Mucosa of stomach (tissue), 1 donor: Measurements from ENCODE around the gene FBXL16.
A peak's percentile ranks its signal among the peaks of the same experiment; 100 is the strongest.
"Not testable (repeated sequence)": the region's sequence is repeated elsewhere in the genome, so short reads cannot be mapped to it uniquely, and the experiment has no call there.

ENCODE experiments used
- H3K27me3 ChIP-seq: one replicate; pipeline ENCODE4 v1.7.0; 2013; ENCODE audit warnings: mild to moderate bottlenecking, low read length; ENCODE audit not compliant: control insufficient read depth, insufficient read depth
- H3K36me3 ChIP-seq: one replicate; pipeline ENCODE4 v1.7.0; 2013; ENCODE audit warnings: low read length; ENCODE audit not compliant: control insufficient read depth, insufficient read depth
- H3K4me1 ChIP-seq: one replicate; pipeline ENCODE4 v1.7.0; 2013; ENCODE audit warnings: mild to moderate bottlenecking, low read length; ENCODE audit not compliant: control insufficient read depth, insufficient read depth
- H3K4me3 ChIP-seq: one replicate; pipeline ENCODE4 v1.7.0; 2013; ENCODE audit warnings: low read length
- H3K9ac ChIP-seq: one replicate; pipeline ENCODE4 v1.7.0; 2013; ENCODE audit warnings: mild to moderate bottlenecking, low read length, moderate library complexity
- H3K9me3 ChIP-seq: one replicate; pipeline ENCODE4 v1.7.0; 2013; ENCODE audit warnings: mild to moderate bottlenecking, low read length, moderate library complexity; ENCODE audit not compliant: control insufficient read depth
- donor health status: Pancreatic carcinoma.

Gene FBXL16

DNA sequence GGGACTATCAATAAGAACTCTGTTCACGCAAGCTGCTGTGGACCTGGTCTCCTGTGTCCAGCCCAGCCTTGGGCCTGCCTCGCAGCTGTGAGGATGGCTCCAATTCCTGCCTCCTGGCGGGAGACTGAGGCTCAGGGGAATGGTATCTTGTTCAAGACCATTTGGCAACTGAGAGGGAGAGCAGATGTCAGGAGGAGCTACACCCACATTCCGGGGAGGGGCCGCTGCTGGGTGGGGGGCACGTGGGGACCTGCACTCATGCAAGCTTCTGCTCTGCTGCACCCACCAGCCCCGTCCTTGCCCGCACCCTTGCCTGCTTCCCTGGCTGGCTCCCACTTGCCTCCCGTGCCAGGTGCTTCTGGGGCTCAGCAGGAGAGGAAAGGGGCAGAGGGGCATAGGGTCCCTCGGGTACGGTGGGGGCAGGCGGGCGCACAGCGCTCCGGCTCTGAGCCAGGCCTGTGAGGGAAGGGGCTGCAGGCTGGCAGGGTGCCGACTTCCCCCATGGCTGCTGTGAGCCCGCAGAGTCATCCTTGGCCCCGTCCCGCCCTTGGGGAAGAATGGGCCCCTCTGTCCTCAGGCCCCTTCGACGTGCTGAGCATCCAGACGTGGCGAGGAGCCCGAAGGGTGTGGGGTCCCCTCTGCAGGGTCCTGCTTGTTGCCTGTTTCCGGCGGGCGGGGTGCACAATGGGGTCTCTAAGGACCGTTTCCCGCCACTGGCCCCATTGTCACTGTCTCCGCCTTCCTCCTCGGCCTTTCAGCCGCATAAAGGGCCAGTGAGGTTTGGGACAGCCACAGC lies 12.0 kb upstream of the FBXL16 start:
- Histone ChIP-seq H3K36me3 (no peaks in the 10 kb centered on the region), H3K27me3 (peaks cover 24% of the 10 kb centered on the region), H3K9me3 (no peaks in the 10 kb centered on the region), H3K4me3 (no peak overlapping the region), H3K9ac (no peak overlapping the region), H3K4me1 (peaks cover 44% of the 10 kb centered on the region)

GRCh38 chr16:716768-717325 lies 11.2 kb upstream of the FBXL16 start:
- Histone ChIP-seq H3K9me3 (no peaks in the 10 kb centered on the region), H3K4me3 (no peak overlapping the region), H3K9ac (no peak overlapping the region), H3K27me3 (peaks cover 24% of the 10 kb centered on the region), H3K4me1 (peaks cover 42% of the 10 kb centered on the region), H3K36me3 (no peaks in the 10 kb centered on the region)

DNA sequence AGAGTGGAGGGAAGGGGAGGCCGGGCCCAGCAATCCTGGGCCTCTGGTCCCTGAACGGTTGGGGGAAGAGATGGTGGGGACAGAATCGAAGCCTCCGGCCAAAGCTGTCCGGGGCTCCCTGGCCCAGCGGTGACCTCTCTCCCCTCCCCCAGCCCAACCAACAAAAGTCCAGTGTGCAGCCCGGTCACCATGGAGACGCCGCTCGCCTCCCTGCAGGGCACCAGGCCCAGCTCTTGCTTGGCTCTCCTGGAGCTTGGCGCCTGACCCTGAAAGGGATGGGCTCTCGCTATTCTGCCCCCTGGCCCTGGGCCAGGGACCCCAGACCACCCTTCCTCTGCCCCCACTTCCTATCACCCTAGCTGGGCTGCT lies 10.6 kb upstream of the FBXL16 start:
- Histone ChIP-seq H3K9ac (peak overlapping the region; percentile 3), H3K36me3 (no peaks in the 10 kb centered on the region), H3K4me1 (peaks cover 37% of the 10 kb centered on the region), H3K4me3 (no peak overlapping the region), H3K27me3 (peaks cover 29% of the 10 kb centered on the region), H3K9me3 (no peaks in the 10 kb centered on the region)

GRCh38 chr16:715477-716199 lies 10.0 kb upstream of the FBXL16 start:
- peaks cover 34% of the 10 kb centered on the region for H3K27me3 ChIP-seq
- no peaks in the 10 kb centered on the region for H3K9me3 ChIP-seq
- peak overlapping the region; percentile 3 for H3K9ac ChIP-seq
- H3K4me3 ChIP-seq, result no peak overlapping the region
- peaks cover 37% of the 10 kb centered on the region for H3K4me1 ChIP-seq
- no peaks in the 10 kb centered on the region for H3K36me3 ChIP-seq

DNA sequence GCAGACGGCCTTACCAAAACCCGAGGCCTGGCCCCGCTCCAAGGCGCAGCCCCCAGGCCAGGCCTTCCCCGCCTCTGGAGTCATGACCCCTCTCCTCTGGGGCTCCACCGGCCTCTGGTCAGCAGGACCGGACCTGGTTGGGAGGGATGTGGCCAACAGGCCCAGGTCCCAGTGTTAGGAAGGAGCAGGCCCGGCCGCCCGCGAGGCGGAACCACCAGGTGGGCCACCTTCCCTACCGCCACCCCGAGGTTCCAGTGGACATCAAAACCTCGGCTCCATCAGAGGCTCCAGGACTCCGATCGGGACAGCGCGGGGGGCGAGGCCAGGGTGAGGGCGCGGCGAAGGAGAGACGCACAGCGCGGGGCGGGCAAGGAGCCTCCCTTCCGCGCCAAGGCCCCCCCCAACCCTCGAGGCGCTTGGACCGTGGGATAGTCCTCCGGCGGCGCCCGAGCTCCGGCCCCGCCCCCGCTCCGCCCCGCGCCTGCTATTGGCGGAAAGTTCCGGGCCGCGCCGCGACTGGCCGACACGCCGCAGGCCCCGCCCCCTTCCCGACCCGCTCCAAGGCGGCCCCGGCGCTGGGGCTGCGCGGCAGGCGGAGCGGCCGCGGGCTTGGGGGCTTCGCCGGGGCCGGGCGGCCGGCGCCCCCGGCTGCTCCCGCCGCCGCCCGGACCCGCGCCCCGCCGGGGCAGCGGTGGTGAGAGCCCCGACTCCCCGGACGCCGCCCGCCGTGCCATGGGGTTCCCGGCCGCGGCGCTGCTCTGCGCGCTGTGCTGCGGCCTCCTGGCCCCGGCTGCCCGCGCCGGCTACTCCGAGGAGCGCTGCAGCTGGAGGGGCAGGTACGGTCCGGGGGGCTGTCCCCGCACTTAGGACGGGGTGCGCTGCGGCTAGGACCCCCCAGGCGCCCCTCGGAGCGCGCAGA lies 9.2 kb upstream of the FBXL16 start, which contains the start of gene METRN:
Gene METRN (plus strand): TSS at position 561 of the 919 bp plus-strand sequence. CDS start 172 bp downstream, at position 733.
- no peak within 1 kb of the TSS for H3K4me3 ChIP-seq
- H3K27me3 ChIP-seq, result peaks cover 42% of the 10 kb centered on the region
- peaks cover 31% of the 10 kb centered on the region for H3K4me1 ChIP-seq
- H3K9me3 ChIP-seq, result no peaks in the 10 kb centered on the region
- H3K36me3 ChIP-seq, result no peaks in the 10 kb centered on the region
- peak within 1 kb of the TSS; percentile 3 for H3K9ac ChIP-seq

GRCh38 chr16:714079-714478 lies 8.5 kb upstream of the FBXL16 start:
- H3K9ac ChIP-seq, result no peak overlapping the region
- H3K9me3 ChIP-seq, result no peaks in the 10 kb centered on the region
- no peaks in the 10 kb centered on the region for H3K36me3 ChIP-seq
- peaks cover 50% of the 10 kb centered on the region for H3K27me3 ChIP-seq
- peaks cover 24% of the 10 kb centered on the region for H3K4me1 ChIP-seq
- no peak overlapping the region for H3K4me3 ChIP-seq

- H3K9me3 ChIP-seq, H3K36me3 ChIP-seq, H3K9ac ChIP-seq, H3K4me3 ChIP-seq: not testable (repeated sequence)
- Histone ChIP-seq H3K4me1 (peaks cover 16% of the 10 kb centered on the region), H3K27me3 (peaks cover 63% of the 10 kb centered on the region)
These were observed 7.2 kb upstream of the FBXL16 start for GRCh38 chr16:712740-713250.

DNA sequence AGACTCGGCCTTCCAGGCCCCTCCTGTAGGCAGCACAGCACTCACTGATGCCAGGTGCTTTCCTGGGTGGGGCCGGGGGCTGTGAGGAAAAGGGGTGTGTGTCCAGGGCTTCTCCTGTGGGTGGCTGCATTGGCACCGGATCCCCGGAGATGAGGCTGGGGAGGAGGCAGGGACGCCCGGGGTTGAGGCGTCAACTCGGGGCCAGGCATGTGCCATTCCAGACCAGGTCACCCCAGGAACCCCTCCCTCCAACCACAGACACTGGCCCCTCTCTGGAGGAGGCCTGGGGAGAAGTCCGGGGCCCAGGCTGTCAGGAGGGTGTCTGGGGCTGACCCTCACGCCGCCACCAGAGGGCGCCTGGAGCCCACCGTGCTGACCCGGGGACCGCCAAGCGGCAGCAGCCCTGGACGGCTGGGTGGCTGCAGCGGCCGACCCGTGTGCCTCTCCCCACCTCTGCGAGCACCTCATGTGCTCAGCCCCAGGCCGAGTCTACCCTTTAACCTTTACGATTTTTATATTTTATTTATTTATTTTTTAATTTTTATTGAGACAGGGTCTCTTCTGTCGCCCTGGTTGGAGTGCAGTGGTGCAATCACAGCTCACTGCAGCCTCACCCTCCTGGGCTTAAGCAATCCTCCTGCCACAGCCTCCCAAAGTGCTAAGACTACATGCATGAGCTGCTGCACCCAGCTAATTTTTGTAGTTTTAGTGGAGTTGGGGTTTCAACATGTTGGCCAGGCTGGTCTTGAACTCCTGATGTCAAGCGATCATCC lies 6.1 kb upstream of the FBXL16 start:
- H3K36me3 ChIP-seq, result no peaks in the 10 kb centered on the region
- H3K9me3 ChIP-seq, result no peaks in the 10 kb centered on the region
- peaks cover 69% of the 10 kb centered on the region for H3K27me3 ChIP-seq
- H3K4me1 ChIP-seq, result peaks cover 19% of the 10 kb centered on the region
- no peak overlapping the region for H3K4me3 ChIP-seq
- H3K9ac ChIP-seq, result no peak overlapping the region

DNA sequence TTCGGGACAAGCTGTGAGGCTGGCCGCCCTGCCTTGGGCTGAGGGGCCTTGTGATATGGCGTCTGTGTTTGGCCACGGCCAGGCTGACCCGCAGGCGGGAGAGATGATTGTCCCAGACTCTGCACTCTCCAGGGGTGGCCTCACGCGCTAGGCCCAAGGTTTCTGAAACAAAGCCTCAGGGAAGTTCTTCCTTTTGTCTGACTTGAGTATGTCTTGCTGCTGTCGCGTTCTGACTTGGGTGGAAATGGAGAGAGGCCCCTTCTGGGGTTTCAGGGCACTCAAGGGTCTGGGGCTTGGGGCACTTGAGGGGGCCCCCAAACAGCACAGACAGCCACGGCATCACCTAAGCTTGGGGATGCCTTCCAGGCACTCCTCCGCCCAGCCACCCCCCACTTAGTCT lies 5.5 kb upstream of the FBXL16 start:
- Histone ChIP-seq H3K9ac (no peak overlapping the region), H3K9me3 (no peaks in the 10 kb centered on the region), H3K4me1 (peaks cover 13% of the 10 kb centered on the region), H3K36me3 (no peaks in the 10 kb centered on the region), H3K27me3 (peaks cover 69% of the 10 kb centered on the region), H3K4me3 (no peak overlapping the region)

DNA sequence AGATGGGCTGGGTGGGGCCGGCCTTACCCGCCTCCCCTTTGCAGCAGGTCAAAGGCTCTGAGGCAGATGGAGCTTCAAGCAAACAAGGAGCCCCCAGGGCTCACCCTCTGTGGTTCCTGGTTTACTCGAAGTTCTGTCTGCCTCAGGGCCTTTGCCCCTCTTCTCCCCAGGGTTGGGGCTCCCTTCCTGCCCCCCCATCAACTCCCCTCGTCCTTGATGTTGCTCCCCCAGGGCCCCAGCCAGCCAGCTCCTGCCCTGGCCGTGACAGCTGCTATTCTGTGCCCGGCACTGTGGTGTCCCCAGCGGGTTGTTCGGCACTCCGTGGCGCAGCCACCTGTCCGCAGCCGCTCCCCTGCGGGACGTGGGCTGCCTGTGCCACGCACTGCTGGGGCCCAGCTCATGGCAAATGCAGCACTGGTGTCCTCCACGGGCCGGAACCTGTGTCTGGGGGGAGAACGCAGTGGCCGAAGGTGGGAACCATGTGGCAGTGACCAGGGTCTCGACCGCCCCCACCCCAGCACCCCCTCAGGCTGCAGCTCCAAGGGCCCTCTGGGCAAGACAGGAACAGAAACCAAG lies 5.0 kb upstream of the FBXL16 start:
- Histone ChIP-seq H3K9ac (no peak overlapping the region), H3K4me3 (no peak overlapping the region), H3K4me1 (peaks cover 8% of the 10 kb centered on the region), H3K27me3 (peaks cover 65% of the 10 kb centered on the region), H3K36me3 (no peaks in the 10 kb centered on the region), H3K9me3 (no peaks in the 10 kb centered on the region)
